ENCODE data around the gene REN. TPM values are rescaled to one million over a fixed set of nuclear protein-coding genes. Genes with fewer than 3 reads are reported as not detected.

The REN gene
- total RNA-seq, 1 experiment from 2014 or later: 0.81 TPM

- H3K27me3 ChIP-seq (ENCODE audit: insufficient read depth, low read depth): no peaks in the 10 kb centered on the region
- H3K79me2 ChIP-seq (ENCODE audit: low read depth): peaks cover 3% of the 10 kb centered on the region
- intact Hi-C loops (cut with micrococcal nuclease; ENCODE audit: unreplicated experiment): loop anchor here (1.0 to 10.0 kb wide), 5 partner anchors 22 to 266 kb away; partner anchors contain the start of gene SNRPE
- no peaks in the 10 kb centered on the region for H3K9me2 ChIP-seq (ENCODE audit: insufficient read depth)
- H4K20me1 ChIP-seq (ENCODE audit: insufficient read depth): no peaks in the 10 kb centered on the region
- no peak overlapping the region for H2AFZ ChIP-seq
- DNase-seq: no peak
- H3K9me3 ChIP-seq (ENCODE audit: insufficient read depth, low read depth): no peaks in the 10 kb centered on the region
- ChIA-PET POLR2A (ENCODE audit: unreplicated experiment) (interaction anchor here (0.5 kb wide), 1 partner anchor 344 kb away, joined by 4 read pairs; no protein-coding TSS in a partner anchor), CTCF (no interaction called here)
- TF ChIP-seq CTCF (conservative IDR thresholded peaks at IDR 0.05) (no peak), EZH2 (IDR thresholded peaks at IDR 0.05; ENCODE audit: low read depth) (no peak)
- H3F3A ChIP-seq (ENCODE audit: insufficient read depth, low read depth): peaks cover 69% of the 10 kb centered on the region
- no peak overlapping the region; the same call in 1 of the 2 replicates for H3K4me2 ChIP-seq
- peak overlapping the region; percentile 51 for H3K27ac ChIP-seq
- H3K4me1 ChIP-seq (replicated peaks; ENCODE audit: insufficient read depth): peaks cover 52% of the 10 kb centered on the region
- no peak overlapping the region for H3K4me3 ChIP-seq
- TSS peak; percentile 9 for BruUV-seq (replicated peaks)
- H3K36me3 ChIP-seq (ENCODE audit: low read depth): peaks cover 15% of the 10 kb centered on the region
Measured at GRCh38 chr1:204126956-204127355, 39.2 kb downstream of the REN start.

DNA sequence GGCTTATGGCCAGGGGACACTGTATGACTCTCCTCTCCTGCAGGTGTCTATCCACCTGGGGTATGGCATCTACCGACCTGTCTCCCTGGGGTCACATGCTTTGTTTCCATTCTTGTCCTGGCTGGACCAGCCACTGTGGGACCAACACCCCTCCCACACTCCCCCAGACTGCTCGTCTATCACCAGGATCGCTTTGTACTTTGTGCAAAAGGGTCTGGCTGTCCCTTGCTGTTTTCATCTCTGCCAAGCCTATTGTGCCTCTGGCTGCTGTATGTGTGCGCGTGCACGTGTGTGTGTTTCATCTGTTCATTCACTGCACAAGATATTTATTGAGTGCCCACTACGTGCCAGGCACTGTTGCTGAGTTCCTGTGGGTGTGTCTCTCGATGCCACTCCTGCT is 39.8 kb downstream of the REN start:
- no TSS peak for BruUV-seq (replicated peaks)
- Histone ChIP-seq H3K4me2 (no peak overlapping the region), H3K4me3 (no peak overlapping the region), H3K4me1 (replicated peaks; ENCODE audit: insufficient read depth) (peaks cover 47% of the 10 kb centered on the region), H3K9me2 (ENCODE audit: insufficient read depth) (no peaks in the 10 kb centered on the region), H3K9me3 (ENCODE audit: insufficient read depth, low read depth) (no peaks in the 10 kb centered on the region), H3K79me2 (ENCODE audit: low read depth) (peaks cover 3% of the 10 kb centered on the region), H4K20me1 (ENCODE audit: insufficient read depth) (no peaks in the 10 kb centered on the region), H2AFZ (no peak overlapping the region), H3F3A (ENCODE audit: insufficient read depth, low read depth) (peaks cover 63% of the 10 kb centered on the region), H3K36me3 (ENCODE audit: low read depth) (peaks cover 16% of the 10 kb centered on the region), H3K27ac (0 out of 2 replicates have a peak overlapping the region, but pooled peaks have one; percentile 51), H3K27me3 (ENCODE audit: insufficient read depth, low read depth) (no peaks in the 10 kb centered on the region)
- intact Hi-C loops (cut with micrococcal nuclease; ENCODE audit: unreplicated experiment): loop anchor here (2.0 to 10.0 kb wide), 2 partner anchors 22 to 142 kb away; no protein-coding TSS in a partner anchor
- POLR2A ChIA-PET (ENCODE audit: unreplicated experiment): no interaction called here
- TF ChIP-seq EZH2 (IDR thresholded peaks at IDR 0.05; ENCODE audit: low read depth): no peak
- no peak for TF ChIP-seq CTCF (conservative IDR thresholded peaks at IDR 0.05)
- CTCF ChIA-PET: no interaction called here
- no peak for DNase-seq

DNA sequence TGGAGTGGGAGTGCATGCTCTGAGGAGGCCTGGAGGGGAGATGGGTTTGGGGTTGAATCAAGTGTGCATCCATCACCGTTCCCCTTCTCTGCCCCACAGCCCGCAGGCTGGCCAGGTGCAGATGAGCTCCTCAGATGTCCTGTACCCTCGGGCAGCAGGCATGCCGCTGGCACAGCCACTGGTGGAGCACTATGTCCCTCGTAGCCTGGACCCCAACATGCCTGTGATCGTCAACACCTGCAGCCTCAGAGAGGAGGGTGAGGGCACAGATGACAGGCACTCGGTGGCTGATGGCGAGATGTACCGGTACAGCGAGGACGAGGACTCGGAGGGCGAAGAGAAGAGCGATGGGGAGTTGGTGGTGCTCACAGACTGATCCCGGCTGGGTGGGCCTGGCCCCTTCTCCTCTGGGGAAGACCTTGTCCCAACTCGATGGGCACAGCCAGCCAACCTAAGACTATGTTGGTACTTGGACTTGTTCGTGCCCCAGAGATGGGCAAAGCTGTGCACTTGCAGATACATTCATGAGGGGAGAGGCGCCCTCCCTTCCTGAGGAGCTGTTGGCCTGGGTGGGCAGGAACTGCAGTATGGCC is 40.3 kb downstream of the REN start:
- POLR2A ChIA-PET (ENCODE audit: unreplicated experiment): no interaction called here
- no peak overlapping the region for H3K4me2 ChIP-seq

More for the DNA sequence above, 40.3 kb downstream of the REN start:
- no TSS peak for BruUV-seq (replicated peaks)
- H3K36me3 ChIP-seq (ENCODE audit: low read depth): peaks cover 21% of the 10 kb centered on the region
- H4K20me1 ChIP-seq (ENCODE audit: insufficient read depth): no peaks in the 10 kb centered on the region
- no peak overlapping the region for H3K4me3 ChIP-seq
- H3K27me3 ChIP-seq (ENCODE audit: insufficient read depth, low read depth): no peaks in the 10 kb centered on the region
- H3K27ac ChIP-seq: no peak overlapping the region
- CTCF ChIA-PET: no interaction called here
- peaks cover 41% of the 10 kb centered on the region for H3K4me1 ChIP-seq (replicated peaks; ENCODE audit: insufficient read depth)
- intact Hi-C loops (cut with micrococcal nuclease; ENCODE audit: unreplicated experiment): loop anchor here (2.0 to 10.0 kb wide), 2 partner anchors 21 to 141 kb away; no protein-coding TSS in a partner anchor
- TF ChIP-seq EZH2 (IDR thresholded peaks at IDR 0.05; ENCODE audit: low read depth) (no peak), CTCF (conservative IDR thresholded peaks at IDR 0.05) (no peak)
- H2AFZ ChIP-seq: no peak overlapping the region
- H3K9me2 ChIP-seq (ENCODE audit: insufficient read depth): no peaks in the 10 kb centered on the region
- H3K79me2 ChIP-seq (ENCODE audit: low read depth): peaks cover 3% of the 10 kb centered on the region
- peaks cover 58% of the 10 kb centered on the region for H3F3A ChIP-seq (ENCODE audit: insufficient read depth, low read depth)
- no peak for DNase-seq
- no peaks in the 10 kb centered on the region for H3K9me3 ChIP-seq (ENCODE audit: insufficient read depth, low read depth)

All from PC-9 (cell line).